Parathyroid adenoma (tissue), 2 donors: ENCODE results near the gene HOXA7.

ENCODE experiments used
- H2AFZ ChIP-seq: fragments of 300-600 bp; sonication (generic); one replicate; pipeline ENCODE4 v1.7.0; 2017; ENCODE audit warnings: antibody characterized with exemption, mild to moderate bottlenecking
- H3K27ac ChIP-seq: fragments of 300-600 bp; sonication (generic); one replicate; pipeline ENCODE4 v1.7.0; 2017
- H3K27me3 ChIP-seq: fragments of 300-600 bp; sonication (generic); one replicate; pipeline ENCODE4 v1.7.0; 2017; ENCODE audit warnings: low read length; ENCODE audit not compliant: control insufficient read depth, insufficient read depth
- H3K36me3 ChIP-seq: fragments of 300-600 bp; sonication (generic); one replicate; pipeline ENCODE4 v1.7.0; 2017; ENCODE audit warnings: low read length; ENCODE audit not compliant: control insufficient read depth, insufficient read depth
- H3K4me1 ChIP-seq: fragments of 300-600 bp; sonication (generic); one replicate; pipeline ENCODE4 v1.7.0; 2017; ENCODE audit warnings: control low read depth
- H3K4me2 ChIP-seq: fragments of 300-600 bp; sonication (generic); one replicate; pipeline ENCODE4 v1.7.0; 2017; ENCODE audit warnings: low read length
- H3K4me3 ChIP-seq: fragments of 300-600 bp; sonication (generic); one replicate; pipeline ENCODE4 v1.7.0; 2017; ENCODE audit warnings: low read depth, low read length
- H3K79me2 ChIP-seq: fragments of 300-600 bp; sonication (generic); one replicate; pipeline ENCODE4 v1.7.0; 2017; ENCODE audit warnings: control low read depth
- H3K9ac ChIP-seq: fragments of 300-600 bp; sonication (generic); one replicate; pipeline ENCODE4 v1.7.0; 2017; ENCODE audit warnings: mild to moderate bottlenecking
- H3K9me3 ChIP-seq: fragments of 300-600 bp; sonication (generic); one replicate; pipeline ENCODE4 v1.7.0; 2017; ENCODE audit warnings: low read length; ENCODE audit not compliant: control insufficient read depth
- CTCF ChIP-seq: fragments of 300-600 bp; sonication (generic); IDR thresholded peaks from one replicate; pipeline ENCODE4 v1.7.0; 2017; ENCODE audit warnings: antibody characterized with exemption, mild to moderate bottlenecking
- donor health status: primary hyperparathyroidism.

Gene HOXA7

DNA sequence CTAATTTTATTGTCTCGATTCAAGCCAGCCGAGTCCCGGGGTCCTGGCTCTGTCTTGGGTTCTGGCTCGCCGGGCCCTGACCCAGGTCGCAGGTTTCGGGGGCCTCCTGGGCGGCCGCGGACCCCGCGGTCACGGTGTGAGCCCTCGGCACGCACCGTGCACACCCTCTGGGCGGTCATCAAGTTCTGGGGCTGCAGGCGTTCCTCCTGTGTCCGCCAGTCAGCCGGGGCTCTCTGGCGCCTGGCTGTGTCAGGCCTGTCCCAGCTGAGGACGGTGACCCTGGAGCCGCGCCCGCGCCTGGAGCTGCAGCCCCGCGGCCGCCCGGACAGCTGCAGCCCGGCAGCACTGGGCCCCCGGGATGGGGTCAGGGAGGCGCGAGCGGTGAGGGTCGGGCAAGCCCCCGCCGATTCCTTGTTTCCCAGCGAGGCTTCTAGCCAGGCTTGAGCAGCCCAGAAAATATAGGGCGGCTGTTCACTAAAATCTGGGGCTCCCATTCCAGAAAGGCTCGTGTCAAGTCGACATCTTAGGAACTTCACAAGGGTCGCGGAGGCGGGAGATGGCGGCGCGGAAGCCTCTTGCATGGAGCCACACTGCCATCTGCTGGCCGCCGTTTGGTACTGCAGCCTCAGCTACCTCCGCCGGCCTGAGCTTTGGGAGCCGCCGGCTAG is 4.2 kb upstream of the HOXA7 start:
- Histone ChIP-seq H2AFZ (peak overlapping the region; percentile 100), H3K4me2 (peak overlapping the region; percentile 87), H3K27me3 (peaks cover 43% of the 10 kb centered on the region), H3K36me3 (no peaks in the 10 kb centered on the region), H3K79me2 (no peaks in the 10 kb centered on the region), H3K4me3 (peak overlapping the region; percentile 61), H3K4me1 (no peaks in the 10 kb centered on the region), H3K27ac (no peak overlapping the region), H3K9me3 (no peaks in the 10 kb centered on the region), H3K9ac (no peak overlapping the region)
- peak; percentile 100 for TF ChIP-seq CTCF

DNA sequence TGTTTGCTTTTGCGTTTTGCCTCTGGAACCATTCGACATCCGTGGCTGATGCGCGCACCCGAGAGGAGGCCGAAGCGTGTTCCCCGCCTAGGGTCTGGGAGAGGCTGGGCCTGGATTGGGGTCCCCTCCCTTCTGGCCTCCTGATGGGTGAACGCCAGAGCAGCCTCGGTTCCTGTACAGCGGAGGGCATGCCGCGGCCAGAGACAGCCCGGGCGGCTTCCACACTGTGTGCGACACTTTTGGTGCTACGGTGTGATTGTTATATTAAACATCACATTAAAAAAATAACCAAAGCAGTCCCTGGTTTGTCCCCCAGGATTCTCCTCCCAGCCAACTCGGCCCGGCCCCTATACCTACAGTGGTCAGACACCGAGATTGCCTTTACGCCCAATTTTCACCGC is 3.7 kb upstream of the HOXA7 start:
- peak overlapping the region; percentile 100 for H2AFZ ChIP-seq
- H3K9ac ChIP-seq = no peak overlapping the region
- H3K27me3 ChIP-seq = peaks cover 41% of the 10 kb centered on the region
- H3K4me2 ChIP-seq = peak overlapping the region; percentile 87
- H3K4me3 ChIP-seq = peak overlapping the region; percentile 61
- no peaks in the 10 kb centered on the region for H3K36me3 ChIP-seq
- H3K79me2 ChIP-seq = no peaks in the 10 kb centered on the region
- no peak overlapping the region for H3K27ac ChIP-seq
- no peak for TF ChIP-seq CTCF
- H3K4me1 ChIP-seq = no peaks in the 10 kb centered on the region
- H3K9me3 ChIP-seq = no peaks in the 10 kb centered on the region

GRCh38 chr7:27159266-27160144 is 3.0 kb upstream of the HOXA7 start:
- H3K36me3 ChIP-seq = no peaks in the 10 kb centered on the region
- no peak overlapping the region for H3K4me2 ChIP-seq
- peak overlapping the region; percentile 100 for H2AFZ ChIP-seq
- no peaks in the 10 kb centered on the region for H3K4me1 ChIP-seq
- no peaks in the 10 kb centered on the region for H3K9me3 ChIP-seq
- H3K79me2 ChIP-seq = no peaks in the 10 kb centered on the region
- H3K9ac ChIP-seq = no peak overlapping the region
- no peak overlapping the region for H3K27ac ChIP-seq
- no peak for TF ChIP-seq CTCF
- H3K4me3 ChIP-seq = no peak overlapping the region
- peaks cover 40% of the 10 kb centered on the region for H3K27me3 ChIP-seq

DNA sequence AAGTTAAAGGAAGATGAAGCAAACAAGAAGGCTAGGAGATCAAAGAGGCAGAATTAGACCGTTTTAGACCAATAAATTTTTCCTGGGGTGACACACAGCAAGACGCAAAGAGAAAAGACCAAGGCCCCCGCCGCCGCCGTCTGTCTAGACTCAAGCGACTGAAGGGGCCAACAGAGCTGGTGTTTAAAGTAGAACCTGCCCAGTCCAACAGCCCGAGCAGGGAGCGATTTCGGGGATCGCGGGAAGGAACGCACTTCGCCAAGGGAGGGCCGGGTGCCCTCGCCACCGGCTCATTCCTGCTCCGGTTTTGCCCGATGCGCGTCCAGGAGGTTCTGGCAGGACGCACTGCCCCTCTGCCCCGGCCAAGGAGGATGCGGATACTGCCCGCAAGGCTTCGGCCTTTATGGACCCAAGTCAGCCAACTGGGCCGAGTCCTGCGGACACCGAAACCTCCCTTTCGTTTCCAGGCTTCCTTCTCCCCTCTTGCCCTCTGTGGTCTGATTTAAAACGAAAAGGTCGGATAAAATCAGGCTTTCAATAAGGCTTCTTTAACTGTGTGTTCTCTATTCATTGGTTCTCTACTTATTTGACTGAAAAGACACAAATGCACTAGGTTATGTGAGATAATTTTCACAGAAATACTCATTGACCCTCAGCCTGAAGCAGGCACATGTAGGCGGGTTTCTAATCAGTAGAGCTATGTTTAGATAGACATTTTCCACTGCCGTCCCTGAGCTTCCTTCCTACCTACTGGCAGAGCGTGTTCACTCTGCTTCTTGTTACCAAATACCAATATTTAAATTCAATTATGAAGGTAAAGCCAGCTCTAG is 2.2 kb upstream of the HOXA7 start:
- H3K27ac ChIP-seq = no peak overlapping the region
- H3K4me3 ChIP-seq = no peak overlapping the region
- no peak overlapping the region for H3K9ac ChIP-seq
- no peaks in the 10 kb centered on the region for H3K4me1 ChIP-seq
- no peak overlapping the region for H3K4me2 ChIP-seq
- TF ChIP-seq CTCF = no peak
- no peaks in the 10 kb centered on the region for H3K79me2 ChIP-seq
- H2AFZ ChIP-seq = no peak overlapping the region
- no peaks in the 10 kb centered on the region for H3K36me3 ChIP-seq
- H3K27me3 ChIP-seq = peaks cover 37% of the 10 kb centered on the region
- no peaks in the 10 kb centered on the region for H3K9me3 ChIP-seq
